Spleen (tissue), 11 donors: ENCODE data around the gene PSMG1. TPM values are rescaled to one million over a fixed set of nuclear protein-coding genes. Genes with fewer than 3 reads are reported as not detected.

Experiments
- DNase-seq: peaks from one replicate; pipeline ENCODE4 v3.0.0-alpha.2; 2020
- H3K27ac ChIP-seq, 8 donors: fragments of 200-600 bp; sonication (generic) in 7 of 8; 1 replicate in 4 of 8; 2 replicates in 4 of 8; pipeline versions ENCODE4 v1.5.0 to v1.8.0; 2016 to 2021; ENCODE audit warnings: inconsistent platforms in 4 of 8, mild to moderate bottlenecking in 4 of 8, moderate library complexity in 1 of 8
- H3K27me3 ChIP-seq, 7 donors: fragments of 200-600 bp; sonication (generic) in 6 of 7; replicated peaks in 1 of 7; 1 replicate in 4 of 7; 2 replicates in 3 of 7; pipeline versions ENCODE4 v1.5.0 to v1.8.0; 2016 to 2021; ENCODE audit warnings: inconsistent platforms in 3 of 7, mild to moderate bottlenecking in 1 of 7
- H3K36me3 ChIP-seq, 6 donors: fragments of 200-600 bp; sonication (generic) in 5 of 6; 1 replicate in 4 of 6; 2 replicates in 2 of 6; pipeline versions ENCODE4 v1.5.0 to v1.8.0; 2016 to 2021; ENCODE audit warnings: inconsistent platforms in 2 of 6
- H3K4me1 ChIP-seq, 6 donors: fragments of 200-600 bp; sonication (generic) in 5 of 6; 1 replicate in 3 of 6; 2 replicates in 3 of 6; pipeline versions ENCODE4 v1.5.0 to v1.8.0; 2016 to 2021; ENCODE audit warnings: inconsistent platforms in 3 of 6
- H3K4me3 ChIP-seq, 8 donors: fragments of 200-600 bp; sonication (generic) in 7 of 8; 1 replicate in 4 of 8; 2 replicates in 4 of 8; pipeline versions ENCODE4 v1.5.0 to v1.8.0; 2016 to 2021; ENCODE audit warnings: inconsistent platforms in 4 of 8, mild to moderate bottlenecking in 4 of 8, moderate library complexity in 2 of 8
- H3K9me3 ChIP-seq, 8 donors: fragments of 200-600 bp; sonication (generic) in 7 of 8; 1 replicate in 4 of 8; 2 replicates in 4 of 8; pipeline versions ENCODE4 v1.5.0 to v1.8.0; 2016 to 2021; ENCODE audit warnings: inconsistent platforms in 4 of 8
- POLR2A ChIP-seq, 3 donors: fragments of 450-650 bp; IDR thresholded peaks; one replicate each; pipeline ENCODE4 v1.5.1; 2017; ENCODE audit warnings: antibody characterized with exemption in 3 of 3, mild to moderate bottlenecking in 1 of 3
- POLR2AphosphoS5 ChIP-seq, 3 donors: sonication (generic); formaldehyde crosslinking; IDR thresholded peaks; one replicate each; pipeline ENCODE4 v1.5.1; 2017; ENCODE audit warnings: antibody characterized with exemption in 3 of 3
- whole genome bisulfite sequencing, 5 donors: extraction: QIAGEN DNeasy Blood & Tissue Kit in 3 of 5; methylation state at CpG; one replicate each; pipeline versions ENCODE4 v1.1.5 to v1.1.7; 2013 to 2018; 5-methylcytosine and 5-hydroxymethylcytosine counted together
- intact Hi-C: fragments of 100-400 bp; cut with DNase I; formaldehyde crosslinking; loops from one replicate; pipeline ENCODE4 v1.15.0; 2023; ENCODE audit warnings: low total_unique reads
- polyA plus RNA-seq, 3 donors: library from polyadenylated mRNA; stranded (reverse); fragments of 200-250 nt; gene quantifications; one replicate each; pipeline ENCODE4 v1.2.1, GENCODE V29; 2013
- total RNA-seq, 7 donors: library from RNA; depleted of rRNA in 3 of 7; stranded (reverse); fragments of >200 nt in 3 of 7; fragmentation: NEBNext Ultra II Directional in 4 of 7; extraction: Animal tissue kit (Norgen Biotek cat#: 25700) in 4 of 7; gene quantifications; one replicate each; pipeline versions ENCODE4 v1.1.0 to v1.2.1, GENCODE V29; 2016 to 2021
- TF ChIP-seq, protein P1 (sequence below), 11 experiments: fragments of 200-600 bp in 7 of 11; fragments of 450-650 bp in 4 of 11; sonication (generic) in 4 of 11; IDR thresholded peaks in 8 of 11; conservative IDR thresholded peaks in 3 of 11; 1 replicate in 7 of 11; 2 replicates in 4 of 11; pipeline versions ENCODE4 v1.4.0 to v1.8.0; 2016 to 2021; ENCODE audit warnings: antibody characterized with exemption in 11 of 11, inconsistent platforms in 4 of 11, mild to moderate bottlenecking in 1 of 11
- donor health status: healthy with polysubstance abuse.
- donor health status: DM: no; HTN: no; CAD: no; lungs with moderate emphysema.
- donor health status: DM: no; HTN: no; CAD: no.
- donor health status: Bipolar disorder and iron deficiency.
- donor health status: healthy.
- donor health status: DM: no; HTN: no; CAD: no.
- donor health status: DM: yes; HTN: yes; CAD: no.

Gene PSMG1
- total and polyA plus RNA-seq, 10 donors: 12.3 to 39.9 (median 19.1) TPM

DNA sequence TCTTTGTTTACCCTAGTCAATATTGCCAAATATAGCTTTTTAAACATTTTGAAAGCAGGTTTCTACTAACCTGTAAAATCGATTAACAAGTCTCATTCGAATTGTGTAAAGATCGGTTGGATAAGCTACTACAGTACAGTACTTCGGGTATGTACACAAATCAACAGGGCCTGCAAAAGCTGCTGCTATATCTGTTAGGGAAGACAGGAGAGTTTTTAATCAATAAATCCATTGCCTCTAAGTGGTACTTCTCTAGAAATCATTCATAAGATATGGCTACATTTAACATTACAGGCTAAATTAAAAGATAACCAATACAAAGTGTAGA lies 34.8 kb upstream of the PSMG1 start:
- Histone ChIP-seq H3K36me3 (peaks cover 3 to 100% (median 39%) of the 10 kb centered on the region in 6 donors), H3K4me1 (no peaks in the 10 kb centered on the region), H3K4me3 (no peak overlapping the region), H3K27me3 (no peaks in the 10 kb centered on the region), H3K27ac (no peak overlapping the region), H3K9me3 (no peaks in the 10 kb centered on the region)
- DNase-seq: no peak
- TF ChIP-seq POLR2A (IDR thresholded peaks at IDR 0.05): no peak
- TF ChIP-seq, protein P1, sequence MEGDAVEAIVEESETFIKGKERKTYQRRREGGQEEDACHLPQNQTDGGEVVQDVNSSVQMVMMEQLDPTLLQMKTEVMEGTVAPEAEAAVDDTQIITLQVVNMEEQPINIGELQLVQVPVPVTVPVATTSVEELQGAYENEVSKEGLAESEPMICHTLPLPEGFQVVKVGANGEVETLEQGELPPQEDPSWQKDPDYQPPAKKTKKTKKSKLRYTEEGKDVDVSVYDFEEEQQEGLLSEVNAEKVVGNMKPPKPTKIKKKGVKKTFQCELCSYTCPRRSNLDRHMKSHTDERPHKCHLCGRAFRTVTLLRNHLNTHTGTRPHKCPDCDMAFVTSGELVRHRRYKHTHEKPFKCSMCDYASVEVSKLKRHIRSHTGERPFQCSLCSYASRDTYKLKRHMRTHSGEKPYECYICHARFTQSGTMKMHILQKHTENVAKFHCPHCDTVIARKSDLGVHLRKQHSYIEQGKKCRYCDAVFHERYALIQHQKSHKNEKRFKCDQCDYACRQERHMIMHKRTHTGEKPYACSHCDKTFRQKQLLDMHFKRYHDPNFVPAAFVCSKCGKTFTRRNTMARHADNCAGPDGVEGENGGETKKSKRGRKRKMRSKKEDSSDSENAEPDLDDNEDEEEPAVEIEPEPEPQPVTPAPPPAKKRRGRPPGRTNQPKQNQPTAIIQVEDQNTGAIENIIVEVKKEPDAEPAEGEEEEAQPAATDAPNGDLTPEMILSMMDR (IDR thresholded peaks at IDR 0.05 in 8 of 11, conservative IDR thresholded peaks at IDR 0.05 in 3 of 11): no peak
- TF ChIP-seq POLR2AphosphoS5 (IDR thresholded peaks at IDR 0.05): no peak
- intact Hi-C loops: no loop called here
- 90 to 96% (median 96%) methylated on average over 4 of the region's 4 CpGs for WGBS, 5 donors

- no peak for DNase-seq
- intact Hi-C loops: no loop called here
- H3K27ac ChIP-seq: no peak overlapping the region
- no peaks in the 10 kb centered on the region for H3K4me1 ChIP-seq
- WGBS, 5 donors: 91 to 96% (median 94%) methylated on average over 3 of the region's 3 CpGs
- TF ChIP-seq POLR2AphosphoS5 (IDR thresholded peaks at IDR 0.05) (no peak), POLR2A (IDR thresholded peaks at IDR 0.05) (no peak)
- TF ChIP-seq, protein P1 (IDR thresholded peaks at IDR 0.05 in 8 of 11, conservative IDR thresholded peaks at IDR 0.05 in 3 of 11): no peak
- no peak overlapping the region for H3K4me3 ChIP-seq
- no peaks in the 10 kb centered on the region for H3K27me3 ChIP-seq
- peaks cover 3 to 100% (median 39%) of the 10 kb centered on the region in 6 donors for H3K36me3 ChIP-seq
- H3K9me3 ChIP-seq: no peaks in the 10 kb centered on the region
These were observed 34.3 kb upstream of the PSMG1 start for GRCh38 chr21:39217356-39218081.

DNA sequence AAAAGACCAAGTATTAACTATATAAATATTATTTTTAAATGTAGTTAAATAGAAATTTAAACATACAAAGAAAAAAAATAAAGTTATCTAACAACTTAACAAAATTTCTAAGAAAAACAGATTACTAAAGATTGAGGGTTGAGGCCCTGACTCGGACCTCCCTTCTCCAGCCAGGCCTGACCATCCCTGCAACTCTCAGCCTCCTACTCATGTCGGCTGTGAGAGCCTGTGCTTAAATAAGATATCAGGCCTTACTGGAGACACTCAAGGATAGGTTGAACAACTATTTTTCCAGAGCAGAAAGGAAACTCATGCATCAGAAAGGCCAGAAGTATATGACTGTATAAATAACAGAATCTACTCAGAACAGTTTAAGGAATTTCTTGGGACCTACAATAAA lies 33.0 kb upstream of the PSMG1 start:
- Histone ChIP-seq H3K9me3 (no peaks in the 10 kb centered on the region), H3K27me3 (no peaks in the 10 kb centered on the region), H3K36me3 (peaks cover 3 to 99% (median 42%) of the 10 kb centered on the region in 6 donors), H3K27ac (no peak overlapping the region), H3K4me1 (no peaks in the 10 kb centered on the region), H3K4me3 (no peak overlapping the region)
- 94 to 100% (median 97%) methylated on average over 2 of the region's 2 CpGs for WGBS, 5 donors
- TF ChIP-seq POLR2A (IDR thresholded peaks at IDR 0.05): no peak
- TF ChIP-seq, protein P1 (IDR thresholded peaks at IDR 0.05 in 8 of 11, conservative IDR thresholded peaks at IDR 0.05 in 3 of 11): no peak
- no peak for TF ChIP-seq POLR2AphosphoS5 (IDR thresholded peaks at IDR 0.05)
- intact Hi-C loops: no loop called here
- DNase-seq: no peak

DNA sequence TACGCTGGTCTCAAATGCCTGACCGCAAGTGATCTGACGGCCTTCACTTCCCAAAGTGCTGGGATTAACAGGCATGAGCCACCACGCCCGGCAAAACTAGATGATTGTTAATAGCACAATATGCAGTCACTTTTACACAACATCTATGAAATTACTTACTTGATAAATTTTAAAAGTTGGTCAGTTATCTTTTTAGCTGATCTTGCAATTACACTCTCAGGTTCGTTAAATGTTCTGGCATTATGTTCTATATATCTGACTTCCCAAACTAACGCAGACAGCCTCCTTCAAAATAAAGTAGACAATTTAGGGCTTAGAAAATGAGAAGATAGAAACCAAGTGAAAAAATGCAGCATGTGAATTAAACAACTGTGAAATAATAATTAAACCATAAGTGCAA lies 31.8 kb upstream of the PSMG1 start:
- TF ChIP-seq POLR2A (IDR thresholded peaks at IDR 0.05) (no peak), POLR2AphosphoS5 (IDR thresholded peaks at IDR 0.05) (no peak)
- TF ChIP-seq, protein P1 (IDR thresholded peaks at IDR 0.05 in 8 of 11, conservative IDR thresholded peaks at IDR 0.05 in 3 of 11): no peak
- Histone ChIP-seq H3K9me3 (no peaks in the 10 kb centered on the region), H3K27ac (no peak overlapping the region), H3K27me3 (no peaks in the 10 kb centered on the region), H3K4me3 (no peak overlapping the region), H3K36me3 (peaks cover 3 to 99% (median 47%) of the 10 kb centered on the region in 6 donors), H3K4me1 (peaks cover 0 to 3% (median 0%) of the 10 kb centered on the region in 6 donors)
- intact Hi-C loops: no loop called here
- WGBS, 5 donors: 95 to 97% (median 96%) methylated on average over 7 of the region's 7 CpGs
- DNase-seq: no peak
